Calu3 (cell line): ENCODE results near the gene DOCK7. TPM values are rescaled to one million over a fixed set of nuclear protein-coding genes. Genes with fewer than 3 reads are reported as not detected.

ENCODE experiments used
- Bru-seq: library from RNA; stranded (reverse); fragments of 400-500 nt; gene quantifications from one replicate; lab custom pipeline; 2021; lab: Mats Ljungman, UMichigan
- BruChase-seq, 2 experiments: library from RNA; stranded (reverse); fragments of 400-500 nt; gene quantifications; one replicate each; lab custom pipeline; 2021; lab: Mats Ljungman, UMichigan
- BruUV-seq: library from RNA; stranded (reverse); fragments of 400-500 nt; replicated peaks from 2 replicates; lab custom pipeline; 2021; lab: Mats Ljungman, UMichigan
- CTCF ChIA-PET: fragments of 300-600 bp; sonication (Branson Sonifier 250); formaldehyde crosslinking; loops from one replicate; lab custom pipeline; 2022; ENCODE audit warnings: antibody characterized with exemption; lab: Charles Lee
- DNase-seq: peaks from one replicate; pipeline ENCODE4 v3.0.0; 2022
- H3K27ac Mint-ChIP-seq: one replicate; pipeline ENCODE4 v1.8.0; 2022; ENCODE audit warnings: mixed read lengths; ENCODE audit not compliant: unreplicated experiment
- H3K27me3 Mint-ChIP-seq: one replicate; pipeline ENCODE4 v1.8.0; 2022; ENCODE audit warnings: mixed read lengths; ENCODE audit not compliant: unreplicated experiment
- H3K36me3 Mint-ChIP-seq: one replicate; pipeline ENCODE4 v1.8.0; 2022; ENCODE audit warnings: mild to moderate bottlenecking, moderate library complexity, mixed read lengths; ENCODE audit not compliant: insufficient read depth, unreplicated experiment
- H3K4me1 Mint-ChIP-seq: one replicate; pipeline ENCODE4 v1.8.0; 2022; ENCODE audit warnings: mild to moderate bottlenecking, low read depth, mixed read lengths; ENCODE audit not compliant: unreplicated experiment
- H3K4me3 Mint-ChIP-seq: one replicate; pipeline ENCODE4 v1.8.0; 2022; ENCODE audit warnings: mild to moderate bottlenecking, low read depth, moderate library complexity, mixed read lengths; ENCODE audit not compliant: unreplicated experiment
- H3K9me3 Mint-ChIP-seq: one replicate; pipeline ENCODE4 v1.8.0; 2022; ENCODE audit warnings: low read depth, mixed read lengths; ENCODE audit not compliant: unreplicated experiment
- CTCF ChIP-seq: fragments of 200-600 bp; IDR thresholded peaks from one replicate; pipeline ENCODE4 v1.8.0; 2022; ENCODE audit warnings: antibody characterized with exemption; ENCODE audit not compliant: unreplicated experiment
- intact Hi-C: fragments of 100-400 bp; cut with micrococcal nuclease; formaldehyde crosslinking; loops from one replicate; pipeline ENCODE4 v1.10.0; 2022; ENCODE audit not compliant: unreplicated experiment
- long read RNA-seq: library from polyadenylated mRNA; stranded (forward); transcript quantifications from one replicate; pipeline ENCODE4 v2.0.0, GENCODE V29; 2022
- total RNA-seq: library from RNA; stranded (reverse); gene quantifications from 2 replicates; pipeline ENCODE4 v1.2.3, GENCODE V29; 2022

Gene DOCK7
- total RNA-seq (37.3 and 48.6 TPM in 2 replicates), Bru-seq, nascent RNA (percentile 79 among the genes with signal in this experiment), BruChase-seq, experiment 1, labeled RNA remaining after a 6-hour chase (percentile 66 among the genes with signal in this experiment), BruChase-seq, experiment 2, labeled RNA remaining after a 2-hour chase (percentile 67 among the genes with signal in this experiment)
- long read RNA-seq, full-length matches to known transcripts = 4 of 10 reads
- long read RNA-seq, partial matches to known transcripts = 5 of 10 reads
- long read RNA-seq, other reads (novel, unspliced or antisense) = 1 of 10 reads

GRCh38 chr1:62687903-62688686 is at the start of gene DOCK7:
TSS of gene DOCK7 (minus strand) at chr1:62688386. CDS start at chr1:62688264, 122 bp downstream.
- Mint-ChIP-seq H3K9me3 (no peaks in the 10 kb centered on the region), H3K27ac (peak within 1 kb of the TSS; percentile 76), H3K27me3 (no peaks in the 10 kb centered on the region), H3K36me3 (peaks cover 20% of the 10 kb centered on the region), H3K4me3 (peak within 1 kb of the TSS; percentile 89), H3K4me1 (peaks cover 45% of the 10 kb centered on the region)
- CTCF ChIA-PET = interaction anchor here (0.7 kb wide), 1 partner anchor 19 kb away, joined by 4 read pairs; no protein-coding TSS in a partner anchor
- intact Hi-C loops = no loop called here
- BruUV-seq = no TSS peak
- TF ChIP-seq CTCF = no peak
- peak; percentile 86 for DNase-seq

GRCh38 chr1:62735491-62736171 is 47.4 kb upstream of the DOCK7 start:
- Mint-ChIP-seq H3K4me3 (no peak overlapping the region), H3K27me3 (no peaks in the 10 kb centered on the region), H3K27ac (no peak overlapping the region), H3K4me1 (peaks cover 24% of the 10 kb centered on the region), H3K9me3 (peaks cover 8% of the 10 kb centered on the region), H3K36me3 (no peaks in the 10 kb centered on the region)
- intact Hi-C loops = no loop called here
- CTCF ChIA-PET = interaction anchor here (0.6 kb wide), 1 partner anchor 396 kb away, joined by 3 read pairs; no protein-coding TSS in a partner anchor
- BruUV-seq = no TSS peak
- DNase-seq = no peak
- TF ChIP-seq CTCF = no peak

- intact Hi-C loops = no loop called here
- no peak for DNase-seq
- Mint-ChIP-seq H3K36me3 (no peaks in the 10 kb centered on the region), H3K9me3 (peaks cover 2% of the 10 kb centered on the region), H3K4me1 (peaks cover 39% of the 10 kb centered on the region), H3K27me3 (no peaks in the 10 kb centered on the region), H3K4me3 (no peak overlapping the region), H3K27ac (no peak overlapping the region)
- no peak for TF ChIP-seq CTCF
- no TSS peak for BruUV-seq
- CTCF ChIA-PET = no interaction called here
These were observed 44.1 kb upstream of the DOCK7 start for GRCh38 chr1:62732331-62732730.

- no peak for DNase-seq
- Mint-ChIP-seq H3K27ac (no peak overlapping the region), H3K4me3 (no peak overlapping the region), H3K9me3 (no peaks in the 10 kb centered on the region), H3K4me1 (peaks cover 28% of the 10 kb centered on the region), H3K27me3 (no peaks in the 10 kb centered on the region), H3K36me3 (no peaks in the 10 kb centered on the region)
- intact Hi-C loops = loop anchor here (5.0 kb wide), 1 partner anchor 37 kb away; no protein-coding TSS in a partner anchor
- TF ChIP-seq CTCF = no peak
- CTCF ChIA-PET = no interaction called here
- BruUV-seq = no TSS peak
These were observed 40.8 kb upstream of the DOCK7 start for GRCh38 chr1:62728963-62729362.
